Stomach smooth muscle (tissue), 2 donors: Measurements from ENCODE around the gene RBCK1.

Experiments
- H3K27ac ChIP-seq: one replicate; pipeline ENCODE4 v1.7.0; 2013; ENCODE audit warnings: mild to moderate bottlenecking, low read length, inconsistent platforms
- H3K27me3 ChIP-seq, 2 donors: one replicate each; pipeline ENCODE4 v1.7.0; 2013; ENCODE audit warnings: low read length in 2 of 2; ENCODE audit not compliant: insufficient read depth in 2 of 2, control insufficient read depth in 1 of 2
- H3K36me3 ChIP-seq, 2 donors: one replicate each; pipeline ENCODE4 v1.7.0; 2013; ENCODE audit warnings: low read length in 2 of 2; ENCODE audit not compliant: control insufficient read depth in 2 of 2, insufficient read depth in 2 of 2
- H3K4me1 ChIP-seq: one replicate; pipeline ENCODE4 v1.7.0; 2013; ENCODE audit warnings: low read length; ENCODE audit not compliant: control insufficient read depth, insufficient read depth
- H3K4me3 ChIP-seq, 2 donors: one replicate each; pipeline ENCODE4 v1.7.0; 2013; ENCODE audit warnings: low read length in 2 of 2
- H3K9ac ChIP-seq, 2 donors: one replicate each; pipeline ENCODE4 v1.7.0; 2013; ENCODE audit warnings: low read length in 2 of 2, mild to moderate bottlenecking in 1 of 2
- H3K9me3 ChIP-seq, 2 donors: one replicate each; pipeline ENCODE4 v1.7.0; 2013; ENCODE audit warnings: low read length in 2 of 2; ENCODE audit not compliant: control insufficient read depth in 2 of 2
- donor health status: healthy.
- donor health status: Pancreatic carcinoma.

The RBCK1 gene

DNA sequence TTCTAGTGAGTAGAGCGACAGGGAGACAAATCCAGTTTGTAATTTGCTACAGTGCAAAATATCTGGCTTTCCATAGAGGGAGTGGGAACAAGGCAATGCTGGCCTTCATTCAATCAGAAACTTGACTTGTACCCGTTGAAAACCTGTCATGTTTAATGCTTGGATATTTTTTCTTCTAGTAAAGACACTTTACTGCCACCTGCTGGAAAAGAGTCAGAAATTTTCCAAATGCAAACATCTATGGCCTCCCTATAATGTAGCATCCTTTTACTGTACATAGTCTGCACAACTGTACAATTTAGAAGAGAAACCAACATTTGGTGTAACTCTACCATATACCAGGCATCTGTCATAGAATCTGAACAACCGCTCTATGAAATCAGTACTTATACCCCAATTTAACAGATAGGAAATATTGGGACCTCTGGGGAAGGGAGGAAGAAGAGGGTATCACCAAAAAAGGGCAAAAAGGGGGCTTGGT lies 70.9 kb downstream of the RBCK1 start:
- Histone ChIP-seq H3K36me3 (peaks cover 16 to 21% of the 10 kb centered on the region in 2 donors), H3K9ac (no peak overlapping the region), H3K27ac (no peak overlapping the region), H3K4me1 (peaks cover under 1% of the 10 kb centered on the region), H3K9me3 (no peaks in the 10 kb centered on the region), H3K4me3 (no peak overlapping the region), H3K27me3 (no peaks in the 10 kb centered on the region)

- Histone ChIP-seq H3K27me3 (no peaks in the 10 kb centered on the region), H3K36me3 (peaks cover 20 to 25% of the 10 kb centered on the region in 2 donors), H3K9me3 (no peaks in the 10 kb centered on the region), H3K4me1 (peaks cover 3% of the 10 kb centered on the region), H3K9ac (no peak overlapping the region), H3K27ac (no peak overlapping the region), H3K4me3 (no peak overlapping the region)
These were observed 71.4 kb downstream of the RBCK1 start for GRCh38 chr20:479487-479886.

GRCh38 chr20:480044-480443 lies 71.9 kb downstream of the RBCK1 start:
- no peak overlapping the region for H3K4me3 ChIP-seq
- H3K36me3 ChIP-seq: peaks cover 20 to 25% of the 10 kb centered on the region in 2 donors
- H3K27me3 ChIP-seq: no peaks in the 10 kb centered on the region
- no peaks in the 10 kb centered on the region for H3K9me3 ChIP-seq
- H3K4me1 ChIP-seq: peaks cover 3% of the 10 kb centered on the region
- no peak overlapping the region for H3K27ac ChIP-seq
- H3K9ac ChIP-seq: no peak overlapping the region

DNA sequence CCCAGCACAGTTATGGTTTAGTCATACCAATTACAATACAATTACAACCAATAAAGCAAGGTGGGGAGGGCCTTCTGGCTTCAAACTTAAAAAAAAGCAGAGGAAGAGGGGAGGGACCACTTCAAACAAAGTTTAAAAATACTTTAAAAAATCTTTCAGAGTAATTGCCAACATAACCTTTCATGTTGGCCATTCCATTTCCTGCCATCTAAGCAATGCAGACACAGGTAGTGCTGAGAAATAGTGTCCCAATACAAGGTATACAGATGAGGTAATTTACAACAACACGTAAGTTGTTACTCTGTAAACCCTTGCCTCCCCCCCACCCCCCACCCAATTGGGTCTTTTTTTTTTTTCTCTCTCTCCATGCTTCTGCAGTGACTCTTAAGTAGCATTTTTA lies 73.1 kb downstream of the RBCK1 start:
- no peaks in the 10 kb centered on the region for H3K9me3 ChIP-seq
- no peak overlapping the region for H3K27ac ChIP-seq
- peaks cover 25 to 26% of the 10 kb centered on the region in 2 donors for H3K36me3 ChIP-seq
- H3K4me3 ChIP-seq: no peak overlapping the region
- peaks cover 3% of the 10 kb centered on the region for H3K4me1 ChIP-seq
- H3K9ac ChIP-seq: no peak overlapping the region
- no peaks in the 10 kb centered on the region for H3K27me3 ChIP-seq
